ENCODE measurements around the gene PACRG.

DNA sequence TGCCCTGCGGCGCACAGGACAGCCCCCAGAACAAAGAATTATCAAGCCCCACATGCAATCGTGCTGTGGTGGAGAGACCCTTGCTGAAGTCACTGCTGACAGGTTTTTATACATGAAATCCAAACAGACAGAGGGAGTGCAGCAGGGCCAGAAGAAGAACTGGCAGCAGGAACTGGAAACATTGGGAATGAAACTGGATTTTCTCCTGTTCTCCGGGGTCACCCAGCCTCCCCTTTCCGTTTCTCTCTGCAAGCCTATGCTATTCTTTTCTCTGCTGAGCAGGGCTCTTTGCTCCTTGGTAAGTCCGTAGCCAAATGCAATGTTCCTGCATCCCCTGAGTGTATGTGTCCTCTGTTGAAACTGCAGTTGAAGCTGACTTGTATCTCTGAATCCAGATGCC, 623.2 kb downstream of the PACRG start:
- TF ChIP-seq, protein P1, sequence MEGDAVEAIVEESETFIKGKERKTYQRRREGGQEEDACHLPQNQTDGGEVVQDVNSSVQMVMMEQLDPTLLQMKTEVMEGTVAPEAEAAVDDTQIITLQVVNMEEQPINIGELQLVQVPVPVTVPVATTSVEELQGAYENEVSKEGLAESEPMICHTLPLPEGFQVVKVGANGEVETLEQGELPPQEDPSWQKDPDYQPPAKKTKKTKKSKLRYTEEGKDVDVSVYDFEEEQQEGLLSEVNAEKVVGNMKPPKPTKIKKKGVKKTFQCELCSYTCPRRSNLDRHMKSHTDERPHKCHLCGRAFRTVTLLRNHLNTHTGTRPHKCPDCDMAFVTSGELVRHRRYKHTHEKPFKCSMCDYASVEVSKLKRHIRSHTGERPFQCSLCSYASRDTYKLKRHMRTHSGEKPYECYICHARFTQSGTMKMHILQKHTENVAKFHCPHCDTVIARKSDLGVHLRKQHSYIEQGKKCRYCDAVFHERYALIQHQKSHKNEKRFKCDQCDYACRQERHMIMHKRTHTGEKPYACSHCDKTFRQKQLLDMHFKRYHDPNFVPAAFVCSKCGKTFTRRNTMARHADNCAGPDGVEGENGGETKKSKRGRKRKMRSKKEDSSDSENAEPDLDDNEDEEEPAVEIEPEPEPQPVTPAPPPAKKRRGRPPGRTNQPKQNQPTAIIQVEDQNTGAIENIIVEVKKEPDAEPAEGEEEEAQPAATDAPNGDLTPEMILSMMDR (IDR thresholded peaks at IDR 0.05; ENCODE audit: insufficient read depth, low read length, poor library complexity, severe bottlenecking), result no peak
- no peak for TF ChIP-seq EZH2phosphoT487 (conservative IDR thresholded peaks at IDR 0.05; ENCODE audit: low read length)
